Activated effector memory CD4-positive, alpha-beta T cell treated with Interleukin-2 at 50 U/mL for 16 hours (primary cell): Measurements from ENCODE around the gene PDGFB.

Experiments
- DNase-seq: peaks from one replicate; pipeline ENCODE4 v3.0.0-alpha.2; 2020

PDGFB gene

GRCh38 chr22:39194098-39194497 is 50.7 kb downstream of the PDGFB start:
- no peak for DNase-seq

DNA sequence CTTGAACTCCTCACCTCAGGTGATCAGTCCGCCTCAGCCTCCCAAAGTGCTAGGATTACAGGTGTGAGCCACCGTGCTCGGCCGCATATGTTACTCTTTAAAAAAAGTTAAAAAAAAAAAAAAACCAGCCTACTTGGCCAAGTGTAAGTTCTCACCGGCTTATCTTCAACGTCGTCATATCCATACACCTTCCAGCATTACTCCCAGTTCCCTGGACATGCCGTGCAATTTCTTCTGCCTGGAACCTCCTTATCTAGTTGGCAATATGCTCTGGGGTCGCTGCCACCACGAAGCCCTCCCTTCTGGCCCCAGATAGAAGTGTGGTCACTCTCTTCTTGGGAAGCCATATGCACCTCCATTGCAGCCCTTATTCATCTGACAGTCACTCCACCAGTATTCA is 56.0 kb downstream of the PDGFB start:
- no peak for DNase-seq

- no peak for DNase-seq
These were observed 59.2 kb downstream of the PDGFB start for GRCh38 chr22:39185601-39186012.

DNA sequence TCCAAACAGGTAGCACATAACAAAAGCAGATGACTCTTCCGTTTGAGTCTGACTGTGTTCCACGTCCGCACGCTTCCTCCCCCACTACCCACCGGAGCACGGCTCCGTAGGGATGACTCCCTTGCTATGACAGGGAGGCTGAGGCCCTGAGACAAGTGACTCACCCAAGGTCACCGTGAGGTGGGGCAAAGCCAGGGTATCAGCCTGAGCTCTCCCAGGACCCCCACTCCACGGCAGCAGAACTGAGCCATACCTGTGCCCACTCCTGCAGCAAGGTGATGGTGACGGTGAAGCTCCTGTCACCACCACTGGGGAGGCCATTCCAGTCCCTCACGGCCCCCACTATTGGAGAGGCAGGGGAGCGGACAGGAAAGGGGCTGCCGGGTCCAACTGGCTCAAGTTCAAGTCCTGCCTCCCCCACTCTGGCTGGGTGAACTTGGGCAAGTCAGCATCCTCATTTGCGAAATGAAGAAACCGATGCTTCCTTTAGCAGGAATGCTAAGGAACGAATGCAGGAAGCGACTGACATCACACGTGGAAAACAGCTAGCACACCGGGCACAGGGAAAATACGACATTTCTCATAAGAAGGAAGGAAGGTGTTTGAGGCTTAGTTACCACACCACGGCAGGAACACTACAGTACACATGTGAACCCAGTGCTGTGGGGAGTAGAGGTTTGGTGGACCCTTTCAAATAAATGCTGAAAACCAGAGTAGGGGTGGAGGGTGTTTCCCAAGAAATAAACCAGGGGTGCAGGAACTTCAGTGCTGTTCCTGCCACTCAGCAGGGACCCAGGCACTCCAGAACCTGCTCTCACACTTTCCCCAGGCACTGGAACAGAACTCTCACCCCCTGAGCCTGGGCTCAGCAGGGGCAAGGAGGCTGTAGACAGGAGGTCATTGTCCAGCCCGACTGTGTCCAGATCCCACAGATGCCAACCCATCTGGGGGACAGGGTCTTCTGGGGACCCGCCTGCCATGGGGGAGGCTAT is 59.9 kb downstream of the PDGFB start:
- no peak for DNase-seq

GRCh38 chr22:39183991-39184585 is 60.7 kb downstream of the PDGFB start:
- no peak for DNase-seq

GRCh38 chr22:39182478-39183030 is 62.2 kb downstream of the PDGFB start:
- DNase-seq = no peak

DNA sequence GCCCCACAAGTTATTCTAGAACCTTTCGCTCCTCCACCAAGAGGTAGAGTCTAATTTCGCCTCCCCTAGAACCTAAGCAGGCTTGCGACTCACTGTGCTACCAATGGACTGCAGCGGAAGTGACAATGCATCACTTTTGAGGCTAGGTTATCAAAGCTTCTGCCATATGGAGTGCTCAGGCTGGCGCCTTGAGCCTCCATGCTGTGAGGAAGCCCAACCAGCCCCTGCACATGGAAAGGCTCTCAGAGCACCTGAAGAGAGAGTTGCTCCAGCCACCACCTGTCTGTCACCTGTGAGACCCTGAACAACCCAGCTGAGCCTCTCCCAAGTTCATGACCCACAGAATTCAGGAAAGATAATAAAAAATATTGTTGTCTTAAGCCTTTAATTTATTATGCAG is 63.0 kb downstream of the PDGFB start:
- DNase-seq = no peak

- DNase-seq = no peak
These were observed 63.4 kb downstream of the PDGFB start for GRCh38 chr22:39181356-39181755.

DNA sequence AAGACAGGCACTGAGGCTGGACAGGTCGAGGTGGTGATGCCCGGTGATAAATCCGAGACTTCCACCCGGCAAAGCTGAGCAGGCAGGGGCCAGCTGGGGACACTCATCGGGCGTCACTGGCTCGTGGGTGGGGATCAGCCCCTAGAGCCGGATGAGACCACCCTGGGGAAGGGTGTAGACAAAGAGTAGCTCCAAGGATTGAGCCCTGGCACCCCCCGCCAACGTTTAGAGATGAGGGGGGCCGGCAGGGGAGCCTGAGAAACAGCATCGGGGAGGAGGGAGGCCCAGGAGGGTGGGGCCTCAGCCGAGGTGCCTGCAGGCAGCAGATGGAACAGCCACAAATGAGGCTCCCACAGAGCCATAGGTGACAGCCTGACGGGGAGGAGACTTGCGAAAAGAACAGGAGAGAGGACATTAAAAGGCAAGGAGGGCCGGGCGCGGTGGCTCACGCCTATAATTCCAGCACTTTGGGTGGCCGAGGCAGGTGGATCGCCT is 64.9 kb downstream of the PDGFB start:
- DNase-seq = no peak

GRCh38 chr22:39179401-39179827 is 65.4 kb downstream of the PDGFB start:
- DNase-seq = no peak

DNA sequence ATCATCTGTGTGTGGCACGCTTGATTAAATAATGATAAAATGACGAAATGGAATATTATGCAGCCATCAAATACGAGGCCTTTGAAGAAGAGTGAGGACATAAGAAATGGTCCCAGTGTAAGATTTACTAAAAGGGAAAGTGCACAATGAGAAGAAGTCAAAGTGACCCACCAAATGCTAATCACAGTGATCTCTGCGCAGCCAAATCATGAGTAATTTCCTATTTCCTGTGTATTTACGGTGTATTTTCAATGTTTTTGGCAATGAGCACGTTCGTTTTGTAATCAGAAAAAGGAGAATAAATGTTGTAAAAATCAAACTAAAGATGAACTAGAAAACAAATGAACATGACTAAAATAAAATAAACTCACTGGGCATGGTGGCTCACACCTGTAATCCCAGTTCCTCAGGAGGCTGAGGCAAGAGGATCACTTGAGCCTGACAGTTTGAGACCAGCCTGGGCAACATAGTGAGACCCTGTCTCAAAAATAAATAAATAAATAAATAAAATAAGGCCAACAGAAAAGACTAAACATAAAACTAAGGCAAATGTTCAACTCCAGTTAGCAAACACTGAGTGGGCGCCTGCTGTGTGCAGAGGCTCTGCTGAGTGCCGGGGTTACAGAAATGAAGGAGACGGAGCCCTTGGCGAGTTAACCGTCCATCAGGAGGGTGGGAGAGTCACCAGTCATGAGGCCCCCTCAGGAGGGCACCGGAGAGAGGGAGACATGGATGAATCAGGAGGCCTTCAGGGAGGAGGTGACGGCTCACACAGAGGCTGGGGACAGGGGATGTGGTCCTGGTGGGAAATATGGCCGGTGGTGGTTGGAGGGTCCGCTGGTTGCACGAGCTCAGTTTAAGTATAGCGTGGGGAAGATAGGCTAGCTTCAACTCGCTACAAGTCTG is 66.3 kb downstream of the PDGFB start:
- DNase-seq = no peak

- DNase-seq = no peak
These were observed 67.0 kb downstream of the PDGFB start for GRCh38 chr22:39177791-39178190.

- DNase-seq = no peak
These were observed 67.4 kb downstream of the PDGFB start for GRCh38 chr22:39177456-39177775.

GRCh38 chr22:39176714-39177455 is 67.9 kb downstream of the PDGFB start:
- DNase-seq = no peak

- no peak for DNase-seq
These were observed 68.6 kb downstream of the PDGFB start for GRCh38 chr22:39176143-39176713.

GRCh38 chr22:39175353-39176142 is 69.2 kb downstream of the PDGFB start:
- no peak for DNase-seq

DNA sequence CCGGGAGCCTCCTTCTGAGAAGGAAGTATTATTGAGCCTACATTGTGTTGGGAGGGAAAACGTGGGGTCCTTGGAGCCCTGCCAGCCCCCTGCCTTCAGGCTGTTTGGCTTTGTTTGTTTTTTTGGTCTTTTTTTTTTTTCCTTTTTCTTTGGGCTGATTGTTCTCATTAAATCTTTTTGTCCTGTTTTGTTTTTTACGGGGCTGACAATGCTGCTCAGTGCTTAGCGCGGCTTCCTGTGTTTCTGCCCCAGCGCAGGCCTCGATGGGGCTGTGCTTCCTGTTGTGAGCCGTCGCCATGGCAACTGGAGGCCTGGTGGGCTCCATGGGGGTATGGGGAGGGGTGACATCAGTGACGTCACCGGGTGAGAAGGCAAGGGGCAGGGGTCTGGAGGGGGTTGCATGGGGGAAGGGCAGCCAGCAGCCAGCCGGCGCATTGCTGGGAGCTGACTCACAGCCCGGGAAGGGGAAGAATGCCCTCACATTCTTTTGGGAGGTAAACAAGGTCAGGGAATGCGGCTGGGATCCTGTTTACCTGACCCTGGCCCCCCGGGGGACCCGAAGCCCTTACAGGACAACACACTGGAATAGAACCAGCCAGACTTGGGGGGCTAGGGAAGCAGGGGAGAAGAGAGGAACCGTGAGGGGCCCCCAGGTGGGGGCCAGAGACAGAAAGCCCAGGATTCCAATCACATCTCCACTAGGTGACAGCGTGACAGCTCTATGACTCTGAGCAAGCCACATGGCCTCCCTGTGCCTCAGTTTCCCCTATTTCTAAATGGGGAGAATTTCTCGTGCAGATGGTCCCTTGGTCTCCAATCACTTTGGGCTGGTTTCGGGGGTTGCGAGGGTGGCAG is 70.1 kb downstream of the PDGFB start:
- DNase-seq = peak; percentile 59

DNA sequence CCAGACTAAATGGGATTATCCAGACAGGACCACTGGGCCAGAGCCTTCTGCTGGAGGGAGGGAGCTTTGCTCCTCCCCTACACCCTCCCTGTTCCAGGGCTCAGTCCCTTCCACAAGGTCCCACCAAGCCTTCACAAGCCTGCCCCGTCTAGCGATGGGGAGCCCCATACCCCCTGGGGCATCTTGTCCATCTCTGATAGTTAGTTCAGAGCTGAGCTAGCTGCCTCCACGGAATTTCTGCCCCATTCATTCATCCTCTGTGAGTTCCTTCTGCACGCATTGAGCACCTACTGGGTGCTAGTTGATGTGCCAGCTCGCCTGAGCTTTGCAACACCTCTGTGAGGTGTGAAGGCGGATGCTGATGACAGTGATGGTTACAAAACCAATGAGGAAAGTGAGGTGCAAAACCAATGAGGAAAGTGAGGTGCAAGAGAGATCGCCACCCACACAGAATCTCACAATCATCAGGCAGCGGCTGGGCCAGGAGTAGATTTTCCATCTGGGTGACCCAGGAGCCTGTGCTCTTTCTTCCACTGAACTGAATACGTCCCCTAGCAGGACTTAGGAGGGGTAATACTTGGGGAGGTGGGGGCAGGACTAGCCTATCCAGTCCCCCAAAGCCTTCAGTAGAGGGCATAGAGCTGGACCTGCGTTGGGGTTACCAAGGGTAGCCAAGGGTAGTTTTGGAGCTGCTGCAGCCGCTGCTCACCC is 70.8 kb downstream of the PDGFB start:
- peak; percentile 34 for DNase-seq
